Duodenal mucosa (tissue), 2 donors: ENCODE data around the gene FOXC2.

Experiments
- H3K27ac ChIP-seq: one replicate; pipeline ENCODE4 v1.7.0; 2013; ENCODE audit warnings: low read depth, low read length
- H3K27me3 ChIP-seq, 2 donors: one replicate each; pipeline ENCODE4 v1.7.0; 2013; ENCODE audit warnings: low read length in 2 of 2, control low read depth in 1 of 2; ENCODE audit not compliant: insufficient read depth in 2 of 2, control insufficient read depth in 1 of 2
- H3K36me3 ChIP-seq, 2 donors: one replicate each; pipeline ENCODE4 v1.7.0; 2013; ENCODE audit warnings: low read length in 2 of 2, control low read depth in 1 of 2; ENCODE audit not compliant: insufficient read depth in 2 of 2, control insufficient read depth in 1 of 2
- H3K4me1 ChIP-seq, 2 donors: one replicate each; pipeline ENCODE4 v1.7.0; 2013; ENCODE audit warnings: low read length in 2 of 2, control low read depth in 1 of 2; ENCODE audit not compliant: insufficient read depth in 2 of 2, control insufficient read depth in 1 of 2
- H3K4me3 ChIP-seq, 2 donors: one replicate each; pipeline ENCODE4 v1.7.0; 2013; ENCODE audit warnings: low read length in 2 of 2, low read depth in 1 of 2
- H3K9ac ChIP-seq, 2 donors: one replicate each; pipeline ENCODE4 v1.7.0; 2013; ENCODE audit warnings: low read length in 2 of 2, low read depth in 1 of 2
- H3K9me3 ChIP-seq, 2 donors: one replicate each; pipeline ENCODE4 v1.7.0; 2013; ENCODE audit warnings: low read length in 2 of 2, control low read depth in 1 of 2; ENCODE audit not compliant: control insufficient read depth in 1 of 2

The FOXC2 gene

DNA sequence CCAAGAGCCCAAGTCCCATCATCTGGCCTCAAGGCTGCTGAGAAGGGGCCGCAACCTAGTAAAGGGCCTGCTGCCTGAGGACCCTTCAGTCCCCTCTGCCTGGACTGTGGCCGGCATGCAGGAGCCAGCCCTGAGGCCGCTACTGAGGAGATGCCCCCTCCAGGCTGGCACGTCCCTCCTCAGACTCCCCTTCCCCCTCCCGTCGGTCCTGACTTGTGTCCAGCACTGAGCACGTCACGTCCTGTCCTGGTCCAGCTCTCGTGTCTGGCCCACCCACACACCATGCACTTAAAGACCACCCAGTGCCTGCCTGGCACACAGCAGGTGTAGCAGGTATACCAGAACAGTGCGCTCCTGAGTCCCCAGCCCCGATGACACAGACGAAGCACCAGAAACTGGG, 21.1 kb upstream of the FOXC2 start:
- H3K36me3 ChIP-seq = peaks cover 19 to 65% of the 10 kb centered on the region in 2 donors
- no peak overlapping the region for H3K27ac ChIP-seq
- no peaks in the 10 kb centered on the region for H3K27me3 ChIP-seq

GRCh38 chr16:86545954-86546637, 20.5 kb upstream of the FOXC2 start:
- no peak overlapping the region for H3K27ac ChIP-seq
- no peaks in the 10 kb centered on the region for H3K9me3 ChIP-seq
- H3K27me3 ChIP-seq = no peaks in the 10 kb centered on the region
- no peak overlapping the region for H3K4me3 ChIP-seq
- H3K36me3 ChIP-seq = peaks cover 13 to 64% of the 10 kb centered on the region in 2 donors
- H3K4me1 ChIP-seq = no peaks in the 10 kb centered on the region
- no peak overlapping the region for H3K9ac ChIP-seq

More for the DNA sequence above, 21.1 kb upstream of the FOXC2 start:
- H3K9ac ChIP-seq = no peak overlapping the region
- H3K4me3 ChIP-seq = no peak overlapping the region
- no peaks in the 10 kb centered on the region for H3K4me1 ChIP-seq
- H3K9me3 ChIP-seq = no peaks in the 10 kb centered on the region

- no peak overlapping the region for H3K4me3 ChIP-seq
- no peak overlapping the region for H3K9ac ChIP-seq
- no peak overlapping the region for H3K27ac ChIP-seq
- peaks cover 8 to 58% of the 10 kb centered on the region in 2 donors for H3K36me3 ChIP-seq
- H3K9me3 ChIP-seq = no peaks in the 10 kb centered on the region
- H3K4me1 ChIP-seq = no peaks in the 10 kb centered on the region
- no peaks in the 10 kb centered on the region for H3K27me3 ChIP-seq
These were observed 20.0 kb upstream of the FOXC2 start for GRCh38 chr16:86546638-86547013.

DNA sequence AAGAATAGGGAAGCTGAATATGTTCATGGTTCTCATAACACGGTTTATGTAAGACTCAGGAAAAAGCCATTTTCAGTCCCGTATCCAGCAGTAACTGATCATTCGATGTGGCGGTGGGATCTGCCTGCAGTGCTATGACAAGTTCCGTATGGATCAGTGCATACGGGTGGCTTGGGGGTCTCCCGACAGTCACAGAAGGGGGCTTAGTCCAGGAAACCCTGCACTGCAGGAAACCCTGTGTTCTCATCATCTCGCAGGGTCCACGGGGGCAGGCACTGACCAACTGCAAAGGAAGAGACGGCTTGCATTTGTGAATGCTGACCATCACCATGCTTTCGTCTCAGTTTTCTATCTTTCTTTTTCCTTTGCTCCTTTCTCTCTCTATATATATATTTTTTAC, 19.3 kb upstream of the FOXC2 start:
- Histone ChIP-seq H3K4me1 (no peaks in the 10 kb centered on the region), H3K36me3 (peaks cover 7 to 52% of the 10 kb centered on the region in 2 donors), H3K27me3 (no peaks in the 10 kb centered on the region), H3K27ac (no peak overlapping the region), H3K9me3 (no peaks in the 10 kb centered on the region), H3K4me3 (no peak overlapping the region), H3K9ac (no peak overlapping the region)

DNA sequence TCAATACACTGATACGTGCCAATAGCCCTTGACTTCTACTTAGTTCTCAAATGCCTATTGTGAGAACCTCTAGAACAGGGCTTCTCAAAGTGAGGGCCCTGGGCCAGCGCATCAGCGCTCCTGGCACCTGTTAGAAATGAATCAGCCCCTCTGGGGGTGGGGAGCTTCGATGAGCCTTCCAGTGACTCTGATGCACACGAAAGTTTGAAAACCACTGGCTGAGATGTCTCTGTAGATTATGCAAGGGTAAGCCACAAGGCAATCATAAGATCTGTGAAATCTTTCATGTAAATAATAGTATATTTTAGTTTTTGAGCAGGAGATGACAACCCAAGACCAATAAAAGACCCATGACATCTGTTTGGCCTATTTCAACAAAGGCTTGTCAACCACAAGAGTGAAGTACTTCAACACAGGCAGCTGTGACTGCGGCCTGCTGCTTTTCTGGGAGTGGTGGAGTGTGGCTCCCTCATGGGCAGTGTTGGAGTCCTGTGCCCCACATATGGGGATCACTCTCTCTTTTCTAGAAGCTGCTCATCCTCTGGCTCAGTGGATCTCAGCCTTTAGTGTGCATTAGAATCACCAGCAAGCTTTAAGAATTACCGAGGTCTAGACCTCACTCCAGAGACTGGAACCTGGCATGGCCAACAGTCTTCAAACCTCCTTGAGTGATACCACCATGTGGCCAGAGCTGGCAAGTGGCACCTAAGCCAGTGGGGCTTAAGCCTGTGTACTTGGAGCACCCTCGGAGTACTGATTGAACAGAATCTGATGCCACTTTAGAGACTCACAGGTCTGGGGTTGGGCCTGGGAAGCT, 17.3 kb upstream of the FOXC2 start:
- peaks cover 1 to 3% of the 10 kb centered on the region in 2 donors for H3K4me1 ChIP-seq
- no peak overlapping the region for H3K9ac ChIP-seq
- peaks cover 7 to 46% of the 10 kb centered on the region in 2 donors for H3K36me3 ChIP-seq
- H3K27ac ChIP-seq = no peak overlapping the region
- H3K4me3 ChIP-seq = no peak overlapping the region
- H3K9me3 ChIP-seq = no peaks in the 10 kb centered on the region
- H3K27me3 ChIP-seq = no peaks in the 10 kb centered on the region

DNA sequence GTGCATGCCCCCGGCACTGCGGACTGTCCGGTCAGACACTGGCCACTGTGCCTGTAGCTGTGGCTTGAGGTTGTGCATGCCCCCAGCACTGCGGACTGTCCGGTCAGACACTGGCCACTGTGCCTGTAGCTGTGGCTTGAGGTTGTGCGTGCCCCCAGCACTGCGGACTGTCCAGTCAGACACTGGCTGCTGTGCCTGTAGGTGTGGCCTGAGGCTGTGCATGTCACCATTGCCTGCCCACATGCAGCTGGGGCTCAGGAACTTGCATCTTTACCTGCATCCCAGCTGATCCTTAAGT, 16.8 kb upstream of the FOXC2 start:
- Histone ChIP-seq H3K9ac (no peak overlapping the region), H3K36me3 (peaks cover 7 to 43% of the 10 kb centered on the region in 2 donors), H3K4me1 (peaks cover 4 to 7% of the 10 kb centered on the region in 2 donors), H3K27ac (no peak overlapping the region), H3K27me3 (no peaks in the 10 kb centered on the region), H3K9me3 (no peaks in the 10 kb centered on the region), H3K4me3 (no peak overlapping the region)

- peaks cover 7 to 39% of the 10 kb centered on the region in 2 donors for H3K36me3 ChIP-seq
- H3K4me1 ChIP-seq = peaks cover 6 to 7% of the 10 kb centered on the region in 2 donors
- no peaks in the 10 kb centered on the region for H3K27me3 ChIP-seq
- no peak overlapping the region for H3K4me3 ChIP-seq
- no peaks in the 10 kb centered on the region for H3K9me3 ChIP-seq
- no peak overlapping the region for H3K9ac ChIP-seq
- no peak overlapping the region for H3K27ac ChIP-seq
These were observed 16.3 kb upstream of the FOXC2 start for GRCh38 chr16:86550281-86550680.

DNA sequence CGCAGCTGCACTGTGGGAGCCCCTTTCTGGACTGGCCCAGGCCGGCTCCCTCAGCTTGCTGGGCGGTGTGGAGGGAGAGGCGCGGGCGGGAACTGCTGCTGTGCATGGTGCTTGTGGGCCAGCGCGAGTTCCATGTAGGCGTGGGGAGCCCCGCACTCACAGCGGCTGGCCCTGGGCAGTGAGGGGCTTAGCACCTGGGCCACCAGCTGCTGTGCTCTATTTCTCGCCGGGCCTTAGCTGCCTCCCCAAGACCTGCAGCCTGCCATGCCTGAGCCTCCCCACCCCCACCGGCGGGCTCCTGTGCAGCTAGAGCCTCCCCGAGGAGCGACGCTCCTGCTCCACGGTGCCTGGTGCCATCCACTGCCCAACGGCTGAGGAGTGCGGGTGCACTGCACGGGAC, 13.3 kb upstream of the FOXC2 start:
- Histone ChIP-seq H3K36me3 (peaks cover under 1 to 16% of the 10 kb centered on the region in 2 donors), H3K4me3 (no peak overlapping the region), H3K4me1 (peaks cover 11 to 13% of the 10 kb centered on the region in 2 donors), H3K27ac (no peak overlapping the region), H3K9me3 (no peaks in the 10 kb centered on the region), H3K27me3 (no peaks in the 10 kb centered on the region), H3K9ac (no peak overlapping the region)

DNA sequence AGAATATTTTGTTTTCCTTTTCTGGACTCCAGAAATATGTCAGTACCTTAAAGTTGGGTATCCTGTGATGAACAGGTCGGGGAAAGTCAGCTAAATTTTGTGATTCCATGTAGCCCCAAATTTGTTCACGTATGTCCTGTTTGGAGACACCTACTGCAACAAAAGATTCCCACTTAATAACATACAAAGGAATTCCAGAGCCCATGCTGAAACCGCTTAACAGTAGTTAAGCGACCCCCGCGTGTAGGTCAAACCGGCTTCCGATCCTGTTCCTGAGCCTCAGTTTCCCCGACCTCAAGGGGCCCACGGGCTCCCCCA, 12.1 kb upstream of the FOXC2 start:
- Histone ChIP-seq H3K9ac (peak overlapping the region; percentile 96 to 99), H3K27ac (peak overlapping the region; percentile 82), H3K9me3 (no peaks in the 10 kb centered on the region), H3K4me1 (peaks cover 11 to 13% of the 10 kb centered on the region in 2 donors), H3K27me3 (no peaks in the 10 kb centered on the region), H3K4me3 (peak overlapping the region; percentile 82 to 95), H3K36me3 (peaks cover 0 to 14% of the 10 kb centered on the region in 2 donors)

- H3K27ac ChIP-seq = peak within 1 kb of the TSS; percentile 82
These were observed 11.5 kb upstream of the FOXC2 start, which contains the start of gene MTHFSD for GRCh38 chr16:86554917-86555703. Gene MTHFSD (minus strand): TSS chr16:86555235. CDS start chr16:86555184, 51 bp downstream.

More at GRCh38 chr16:86554917-86555703, 11.5 kb upstream of the FOXC2 start, which contains the start of gene MTHFSD:
- Histone ChIP-seq H3K4me3 (peak within 1 kb of the TSS; percentile 82 to 95), H3K4me1 (peaks cover 11 to 13% of the 10 kb centered on the region in 2 donors), H3K36me3 (peaks cover 0 to 9% of the 10 kb centered on the region in 2 donors), H3K9ac (peak within 1 kb of the TSS; percentile 96 to 99), H3K9me3 (no peaks in the 10 kb centered on the region), H3K27me3 (no peaks in the 10 kb centered on the region)
